Pulmonary artery endothelial cell (primary cell): ENCODE measurements around the gene SMAD3. TPM values are rescaled to one million over a fixed set of nuclear protein-coding genes. Genes with fewer than 3 reads are reported as not detected.

Experiments used
- DNase-seq: peaks from one replicate; pipeline ENCODE4 v3.0.0-alpha.2; 2011; ENCODE audit warnings: low read depth, low spot score
- total RNA-seq: library from RNA; depleted of rRNA; stranded (reverse); fragments of >200 nt; gene quantifications from 2 replicates; pipeline ENCODE4 v1.2.3, GENCODE V29; 2014

The SMAD3 gene
- total RNA-seq, 1 donor from 2014 or later: 34.6 TPM

DNA sequence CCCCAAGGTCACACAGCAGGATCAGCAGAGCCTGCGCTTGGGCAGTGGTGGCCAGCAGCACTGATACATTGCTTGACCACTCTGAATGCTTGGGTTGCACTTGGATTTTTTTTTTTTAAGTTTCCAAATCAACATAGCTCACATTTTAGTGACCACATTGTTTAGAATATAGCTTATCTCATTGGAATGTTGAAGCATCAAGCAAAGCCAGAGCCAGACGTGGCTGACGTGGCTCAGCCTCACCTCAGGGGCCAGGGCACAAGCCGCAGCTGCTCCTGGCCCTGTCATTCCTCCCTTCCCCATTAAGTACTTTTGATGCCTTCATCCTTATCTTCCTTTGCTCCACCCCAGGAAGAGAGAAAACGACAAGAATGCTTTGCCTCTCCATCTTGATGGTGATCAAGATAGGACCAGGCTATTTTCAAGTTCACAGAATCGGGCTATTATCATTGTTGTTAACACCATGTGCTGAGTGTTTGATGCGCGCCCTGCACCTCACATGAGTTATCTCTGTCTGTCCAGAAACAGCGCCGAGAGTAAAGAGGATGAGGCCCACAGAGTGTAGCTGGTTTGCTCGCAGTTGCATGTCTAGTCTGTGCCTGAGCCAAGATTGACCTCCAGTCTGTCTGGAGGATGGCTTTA, 113.3 kb downstream of the SMAD3 start:
- DNase-seq: peak; percentile 83

DNA sequence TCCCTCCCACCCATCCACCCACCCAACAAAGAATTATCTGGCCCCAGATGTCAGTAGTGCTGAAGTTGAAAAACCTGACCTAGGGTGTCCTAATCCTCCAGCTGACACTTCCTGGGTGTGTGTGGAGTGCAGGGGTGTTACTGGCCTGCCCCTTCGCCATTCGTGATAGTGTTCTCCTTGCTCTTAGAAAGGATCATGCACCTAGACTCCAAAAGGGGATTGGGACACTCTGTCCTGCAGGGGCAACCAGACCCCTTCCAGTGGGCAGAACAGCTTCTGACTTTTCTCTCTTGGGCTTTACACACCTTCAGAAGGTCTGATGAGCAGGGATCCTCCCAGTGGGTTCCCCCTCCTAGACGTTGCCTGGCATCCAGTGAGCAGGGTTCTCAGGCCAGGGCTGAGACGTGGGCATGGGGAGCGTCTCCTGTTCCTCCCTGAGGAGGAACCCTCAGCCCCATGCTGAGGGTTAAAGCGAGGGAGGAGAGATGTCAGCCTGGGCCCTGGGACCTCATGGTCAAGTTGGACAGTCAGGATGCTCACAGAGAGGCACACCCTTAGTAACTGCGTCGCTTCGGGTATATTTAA, 114.1 kb downstream of the SMAD3 start:
- DNase-seq: no peak

DNA sequence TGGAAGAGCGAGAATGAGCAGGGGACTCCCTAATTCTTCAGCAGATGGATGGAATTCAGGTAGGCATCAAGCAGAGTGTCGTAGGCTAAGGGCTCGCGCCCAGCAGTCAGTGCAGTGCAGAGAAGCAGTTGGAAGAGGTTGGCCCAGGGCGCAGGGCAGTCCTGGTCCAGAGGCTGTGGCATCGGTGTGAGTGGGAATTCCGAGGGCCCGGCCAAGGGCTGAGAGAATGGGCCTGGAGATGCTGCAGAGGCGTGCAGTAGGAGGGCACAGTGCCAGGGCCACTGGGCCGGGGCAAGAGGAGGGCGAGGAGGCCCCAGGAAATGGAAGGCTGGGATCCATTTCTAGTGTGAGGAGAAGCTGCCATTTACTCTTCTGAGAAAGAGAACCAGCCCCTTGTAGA, 114.6 kb downstream of the SMAD3 start:
- no peak for DNase-seq

DNA sequence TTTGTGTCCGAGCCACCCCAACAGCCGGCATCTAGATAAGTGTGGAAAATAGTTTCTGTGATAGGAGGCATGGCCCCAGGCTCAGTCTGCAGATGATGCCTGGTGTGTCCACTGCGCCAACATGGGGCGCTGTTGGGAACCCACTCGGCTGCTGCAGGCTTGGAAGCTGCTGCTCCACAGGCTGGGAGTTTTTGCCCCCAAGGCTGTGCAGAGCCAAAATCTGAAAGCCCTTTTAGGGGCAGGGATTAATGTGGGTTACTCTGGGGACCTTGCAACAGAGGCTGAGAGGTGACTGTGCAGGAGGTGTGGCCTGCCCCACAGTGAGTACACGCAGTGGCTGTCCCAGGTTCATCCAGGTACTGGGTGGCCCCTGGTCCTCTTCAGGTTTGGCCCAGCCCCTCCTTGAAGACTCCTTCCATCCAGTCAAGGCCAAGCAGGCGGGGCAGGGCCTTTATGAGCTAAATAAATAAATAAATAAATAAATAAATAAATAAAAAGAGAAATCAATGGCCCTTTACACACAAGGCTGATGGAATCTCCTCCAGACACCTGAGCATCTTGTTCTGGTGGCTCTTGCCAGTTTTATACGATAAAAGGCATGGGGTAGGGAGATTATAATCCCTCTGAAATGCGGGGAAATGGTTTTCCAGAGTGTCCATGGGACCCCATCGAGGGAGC, 115.3 kb downstream of the SMAD3 start:
- no peak for DNase-seq

DNA sequence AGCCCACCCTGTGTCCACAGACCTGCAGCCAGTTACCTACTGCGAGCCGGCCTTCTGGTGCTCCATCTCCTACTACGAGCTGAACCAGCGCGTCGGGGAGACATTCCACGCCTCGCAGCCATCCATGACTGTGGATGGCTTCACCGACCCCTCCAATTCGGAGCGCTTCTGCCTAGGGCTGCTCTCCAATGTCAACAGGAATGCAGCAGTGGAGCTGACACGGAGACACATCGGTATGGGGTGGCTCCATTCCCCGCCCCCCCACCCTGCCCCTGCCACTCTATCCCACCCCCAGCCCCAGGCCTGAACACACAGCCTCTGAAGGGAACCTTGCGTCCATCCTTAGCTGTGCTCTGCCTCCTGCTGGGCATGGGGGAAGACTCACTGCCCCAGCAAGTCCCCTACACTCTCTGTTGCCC, 115.8 kb downstream of the SMAD3 start:
- DNase-seq: no peak

DNA sequence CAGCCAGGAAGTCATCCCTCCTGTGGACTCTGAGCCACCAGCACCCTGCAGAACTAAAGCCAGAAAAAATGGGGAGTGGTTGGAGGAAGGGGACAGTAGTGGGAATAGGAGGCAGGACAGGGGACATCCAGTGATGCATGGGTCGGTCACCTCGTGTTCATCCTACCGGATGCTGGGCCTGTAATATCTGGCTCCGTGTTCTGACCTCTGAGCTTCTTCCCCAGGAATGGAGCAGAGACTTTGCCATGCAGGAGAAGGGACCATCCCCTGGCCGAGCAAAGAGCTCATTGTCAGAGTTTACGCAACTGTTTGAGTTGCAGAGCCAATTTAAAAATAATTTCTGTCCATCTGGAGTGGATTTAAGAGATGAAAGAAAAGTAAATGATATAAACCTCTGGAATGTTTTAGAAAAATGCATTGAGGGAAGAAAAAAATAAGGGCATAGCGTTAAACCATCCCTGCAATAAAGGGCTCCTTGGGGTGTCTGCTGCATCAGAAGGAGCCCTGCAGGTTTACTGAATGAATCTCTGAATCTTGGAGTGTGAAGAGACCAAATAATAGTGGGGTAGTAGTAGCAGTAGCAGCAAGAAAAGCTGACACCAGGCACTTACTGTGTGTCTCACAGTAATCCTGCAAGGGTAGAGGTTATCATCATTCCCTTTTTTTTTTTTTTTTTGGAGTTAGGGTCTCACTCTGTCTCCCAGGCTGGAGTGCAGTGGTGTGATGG, 118.2 kb downstream of the SMAD3 start:
- no peak for DNase-seq

DNA sequence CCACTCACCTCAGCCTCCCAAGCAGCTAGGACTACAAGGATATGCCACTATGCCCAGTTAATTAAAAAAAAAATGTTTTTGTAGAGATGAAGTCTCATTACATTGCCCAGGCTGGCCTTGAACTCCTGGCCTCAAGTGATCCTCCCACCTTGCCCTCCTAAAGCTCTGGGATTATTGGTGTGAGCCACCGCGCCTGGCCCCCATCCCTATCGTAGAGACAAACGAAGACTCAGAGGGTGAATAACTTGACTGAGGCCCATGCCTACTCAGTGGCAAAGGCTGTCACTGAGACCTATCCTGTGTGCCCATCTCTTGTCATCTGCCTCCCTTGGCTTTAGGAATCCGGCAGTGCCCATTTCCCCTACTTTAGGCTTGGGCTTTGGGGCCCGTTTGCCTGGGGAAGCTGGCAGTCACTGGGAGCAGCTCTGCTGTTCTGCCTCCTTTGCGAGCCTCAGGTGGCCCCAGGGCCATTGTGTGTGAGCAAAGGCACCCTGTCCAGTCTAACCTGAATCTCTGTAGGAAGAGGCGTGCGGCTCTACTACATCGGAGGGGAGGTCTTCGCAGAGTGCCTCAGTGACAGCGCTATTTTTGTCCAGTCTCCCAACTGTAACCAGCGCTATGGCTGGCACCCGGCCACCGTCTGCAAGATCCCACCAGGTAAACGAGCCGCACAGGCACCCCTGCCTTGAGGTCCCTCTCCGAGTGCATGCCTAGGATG, 119.0 kb downstream of the SMAD3 start:
- no peak for DNase-seq

DNA sequence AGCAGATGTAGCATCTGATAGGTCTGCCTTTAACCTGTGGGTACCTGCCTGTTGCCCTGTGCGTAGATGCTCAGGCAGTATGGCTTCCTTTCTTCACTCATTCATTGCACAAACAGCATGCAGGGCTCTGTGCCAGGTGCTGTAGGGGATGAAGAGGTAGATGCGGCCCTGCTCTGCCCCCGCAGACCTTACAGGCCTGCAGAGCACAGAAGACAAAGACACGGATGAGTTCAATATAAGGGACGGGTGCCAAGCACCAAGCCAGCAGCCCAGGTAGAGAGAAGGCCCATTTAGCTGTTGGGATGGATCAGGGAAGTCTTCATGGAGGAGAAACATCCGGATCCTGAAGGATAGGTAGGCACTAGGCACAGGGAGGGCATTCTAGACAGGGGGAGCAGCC, 119.6 kb downstream of the SMAD3 start:
- no peak for DNase-seq

DNA sequence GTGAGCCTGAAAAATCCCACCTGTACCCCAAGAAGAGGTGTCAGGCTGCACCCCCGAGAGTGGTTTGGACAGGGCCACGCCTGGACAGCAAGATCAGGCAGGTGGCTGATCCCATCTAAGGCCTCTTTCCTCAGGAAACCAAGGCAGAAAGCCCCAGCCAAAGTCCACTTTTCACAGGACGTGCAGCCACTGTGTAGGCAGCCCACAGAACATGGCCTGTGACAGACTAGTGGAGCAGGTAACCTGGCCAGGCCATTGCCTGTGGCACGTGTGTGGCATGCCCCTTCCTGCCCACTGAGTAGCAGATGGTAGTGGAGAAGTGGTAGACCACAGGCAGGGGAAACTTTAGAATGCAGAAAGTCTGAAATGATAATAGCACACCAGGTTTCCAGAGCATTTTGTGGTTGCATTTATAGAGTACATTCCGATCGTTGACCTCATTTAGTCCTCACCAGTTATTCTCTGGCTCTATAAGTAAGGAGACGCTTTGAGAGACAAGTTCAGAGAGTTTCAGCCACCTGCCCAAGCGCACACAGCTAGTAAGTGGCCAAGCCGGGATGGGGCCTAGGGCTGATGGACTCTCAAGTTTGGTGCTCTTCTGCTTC, 120.3 kb downstream of the SMAD3 start:
- no peak for DNase-seq

DNA sequence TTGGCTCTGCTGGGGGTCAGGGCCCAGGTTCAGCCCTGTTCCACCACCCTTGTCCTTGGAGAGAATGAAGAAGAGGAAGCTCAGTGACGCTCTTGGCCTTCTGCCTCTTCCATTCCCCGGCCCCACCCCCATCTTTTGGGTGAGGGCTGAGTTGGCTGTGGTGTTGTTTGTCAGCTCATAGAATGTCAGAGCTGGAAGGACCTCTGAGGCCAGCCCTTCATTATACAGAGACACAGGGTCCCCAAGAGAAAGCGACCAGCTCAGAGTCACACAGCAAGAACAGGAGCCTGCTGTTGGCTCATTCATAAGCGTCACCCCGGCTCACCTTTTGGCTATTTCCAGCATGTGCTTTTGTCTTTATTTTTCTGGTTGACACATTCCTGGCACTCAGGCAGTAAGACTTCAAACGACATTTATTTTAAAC, 120.8 kb downstream of the SMAD3 start:
- no peak for DNase-seq

DNA sequence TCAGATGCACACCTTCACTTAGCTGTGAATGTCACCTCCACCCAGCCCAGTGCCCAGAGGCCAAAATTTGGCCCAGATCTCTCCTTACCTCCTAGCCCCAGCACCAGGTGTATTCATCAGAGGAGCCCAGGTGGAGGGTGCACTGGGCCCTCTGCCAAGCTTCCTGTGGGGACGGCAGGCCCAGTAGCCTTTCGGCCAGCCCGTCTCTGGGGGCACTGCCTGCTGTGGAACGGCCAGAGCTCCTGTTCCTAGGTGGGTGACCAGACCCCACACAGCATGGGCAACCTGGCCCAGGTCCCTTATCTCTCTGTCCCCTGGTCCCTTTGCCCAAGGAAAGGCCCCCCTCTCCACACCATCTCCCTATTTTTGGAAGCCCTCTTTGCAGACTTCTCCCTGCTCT, 121.3 kb downstream of the SMAD3 start:
- no peak for DNase-seq

DNA sequence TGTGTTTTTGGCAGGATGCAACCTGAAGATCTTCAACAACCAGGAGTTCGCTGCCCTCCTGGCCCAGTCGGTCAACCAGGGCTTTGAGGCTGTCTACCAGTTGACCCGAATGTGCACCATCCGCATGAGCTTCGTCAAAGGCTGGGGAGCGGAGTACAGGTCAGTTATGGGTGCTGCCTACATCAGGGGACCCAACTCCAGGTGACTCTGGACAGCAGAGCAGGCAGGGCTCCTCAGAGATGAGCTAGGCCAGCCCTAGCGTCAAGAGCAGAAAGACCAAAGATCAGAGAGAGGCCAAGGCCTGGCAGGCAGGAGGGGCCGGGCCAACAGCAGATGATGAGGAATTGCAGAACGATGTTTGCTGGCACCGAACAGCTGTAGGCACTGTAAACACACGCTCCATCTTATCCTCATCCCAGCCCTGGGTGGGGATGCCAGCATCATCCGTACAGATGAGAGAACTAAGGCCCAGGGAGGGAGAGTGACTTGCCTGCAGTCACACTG, 122.0 kb downstream of the SMAD3 start:
- DNase-seq: no peak

DNA sequence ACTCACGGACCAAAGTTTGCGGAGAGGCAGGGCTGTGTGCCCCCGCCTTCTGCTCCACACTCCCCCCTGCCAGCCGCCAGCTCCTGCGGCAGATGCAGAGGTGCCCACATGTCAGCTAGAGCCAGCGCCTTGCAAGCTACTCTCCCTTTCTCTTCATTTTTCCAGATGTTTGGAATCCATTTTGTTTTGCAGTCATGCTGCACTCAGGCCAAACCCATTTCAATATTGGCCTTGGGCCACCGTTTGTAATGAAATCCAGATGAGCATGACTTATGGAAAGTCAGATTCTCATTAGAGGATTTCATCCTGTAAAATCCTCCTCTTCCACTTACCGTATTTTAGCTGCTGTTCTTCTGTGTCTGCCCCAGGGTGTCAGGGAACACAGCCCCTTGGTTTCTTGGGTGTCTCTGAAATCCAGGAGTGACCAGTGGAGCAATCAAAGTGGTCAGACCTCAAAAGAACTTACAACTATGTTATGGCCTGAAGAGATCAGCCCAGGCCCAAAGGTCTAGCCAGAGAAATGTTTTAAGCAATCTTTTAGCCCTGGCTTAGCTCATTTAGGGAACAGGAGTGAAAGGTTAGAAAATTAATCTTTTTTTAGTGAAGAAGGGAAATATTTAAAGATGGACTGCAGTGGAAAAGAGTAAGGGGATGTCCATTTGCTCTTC, 123.3 kb downstream of the SMAD3 start:
- no peak for DNase-seq

DNA sequence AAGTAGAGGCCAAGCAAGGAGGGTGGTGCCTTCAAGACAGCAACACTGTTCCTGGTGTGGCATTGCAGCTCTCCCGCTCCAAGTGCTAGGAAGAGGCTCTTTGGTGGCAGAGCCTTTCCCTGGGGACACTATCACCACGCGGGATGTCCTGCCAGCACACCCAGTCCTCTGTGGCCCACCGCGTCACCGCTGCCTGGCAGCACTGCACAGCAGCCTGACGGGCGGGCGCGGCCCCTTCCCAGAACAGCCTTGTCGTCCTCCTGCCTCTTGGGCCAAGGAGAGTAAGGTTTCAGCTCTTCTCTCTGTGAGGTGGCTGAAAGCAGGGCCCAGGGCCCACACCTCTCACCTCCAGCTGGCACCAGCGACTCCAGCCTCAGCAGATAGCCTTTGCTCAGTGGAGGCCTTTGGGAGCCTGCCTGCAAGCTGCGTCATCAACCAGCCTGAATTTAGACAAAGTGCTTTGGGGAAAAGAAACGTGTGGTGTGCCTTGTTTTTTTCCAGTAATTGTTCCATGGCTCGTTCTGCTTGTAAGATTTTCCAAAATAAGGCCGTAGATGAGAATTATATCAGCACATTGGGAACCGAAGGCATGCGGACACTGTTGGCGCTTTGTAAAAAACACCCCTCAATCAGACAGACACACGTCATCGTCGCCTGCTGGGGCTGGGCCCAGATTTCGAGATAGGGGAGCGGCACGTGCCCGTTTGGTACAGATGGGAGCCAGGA, 124.1 kb downstream of the SMAD3 start:
- no peak for DNase-seq

DNA sequence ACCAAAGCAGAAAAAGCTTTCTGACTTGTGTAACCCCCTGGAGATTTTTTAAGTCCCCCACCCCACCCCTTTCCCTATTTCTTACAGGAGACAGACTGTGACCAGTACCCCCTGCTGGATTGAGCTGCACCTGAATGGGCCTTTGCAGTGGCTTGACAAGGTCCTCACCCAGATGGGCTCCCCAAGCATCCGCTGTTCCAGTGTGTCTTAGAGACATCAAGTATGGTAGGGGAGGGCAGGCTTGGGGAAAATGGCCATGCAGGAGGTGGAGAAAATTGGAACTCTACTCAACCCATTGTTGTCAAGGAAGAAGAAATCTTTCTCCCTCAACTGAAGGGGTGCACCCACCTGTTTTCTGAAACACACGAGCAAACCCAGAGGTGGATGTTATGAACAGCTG, 124.9 kb downstream of the SMAD3 start:
- no peak for DNase-seq

DNA sequence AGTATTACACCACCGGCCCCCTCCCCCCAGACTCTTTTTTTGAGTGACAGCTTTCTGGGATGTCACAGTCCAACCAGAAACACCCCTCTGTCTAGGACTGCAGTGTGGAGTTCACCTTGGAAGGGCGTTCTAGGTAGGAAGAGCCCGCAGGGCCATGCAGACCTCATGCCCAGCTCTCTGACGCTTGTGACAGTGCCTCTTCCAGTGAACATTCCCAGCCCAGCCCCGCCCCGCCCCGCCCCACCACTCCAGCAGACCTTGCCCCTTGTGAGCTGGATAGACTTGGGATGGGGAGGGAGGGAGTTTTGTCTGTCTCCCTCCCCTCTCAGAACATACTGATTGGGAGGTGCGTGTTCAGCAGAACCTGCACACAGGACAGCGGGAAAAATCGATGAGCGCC, 125.4 kb downstream of the SMAD3 start:
- DNase-seq: no peak

DNA sequence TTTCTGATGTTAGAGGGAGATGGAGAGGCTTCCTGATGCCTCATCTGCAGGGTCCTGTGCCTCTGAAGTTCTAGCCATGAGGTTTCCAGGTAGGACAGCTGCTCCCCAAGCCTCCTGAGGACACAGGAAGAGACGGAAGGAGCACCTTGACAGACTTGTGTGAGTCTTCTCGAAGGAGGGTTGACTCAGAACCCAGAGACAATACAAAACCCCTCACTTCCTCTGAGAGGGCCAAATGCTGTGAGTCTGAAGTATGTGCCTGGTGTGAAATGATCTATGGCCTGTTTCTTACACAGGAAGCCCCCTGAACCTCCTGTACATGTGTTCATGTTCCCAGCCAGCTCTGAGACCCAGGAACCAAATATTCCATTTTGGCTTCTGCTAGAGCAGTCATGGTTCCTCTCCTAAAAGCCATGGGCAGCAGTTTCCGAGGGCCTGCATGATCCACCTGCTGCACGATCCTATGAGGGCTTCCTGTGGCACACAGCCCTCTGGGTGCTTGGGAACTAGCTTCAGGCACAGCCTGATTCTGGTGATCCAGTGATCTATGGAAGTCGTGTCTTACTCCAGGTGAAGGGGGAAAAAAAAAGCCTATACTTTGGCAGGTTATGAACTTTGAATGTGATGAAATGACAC, 126.9 kb downstream of the SMAD3 start:
- DNase-seq: no peak

DNA sequence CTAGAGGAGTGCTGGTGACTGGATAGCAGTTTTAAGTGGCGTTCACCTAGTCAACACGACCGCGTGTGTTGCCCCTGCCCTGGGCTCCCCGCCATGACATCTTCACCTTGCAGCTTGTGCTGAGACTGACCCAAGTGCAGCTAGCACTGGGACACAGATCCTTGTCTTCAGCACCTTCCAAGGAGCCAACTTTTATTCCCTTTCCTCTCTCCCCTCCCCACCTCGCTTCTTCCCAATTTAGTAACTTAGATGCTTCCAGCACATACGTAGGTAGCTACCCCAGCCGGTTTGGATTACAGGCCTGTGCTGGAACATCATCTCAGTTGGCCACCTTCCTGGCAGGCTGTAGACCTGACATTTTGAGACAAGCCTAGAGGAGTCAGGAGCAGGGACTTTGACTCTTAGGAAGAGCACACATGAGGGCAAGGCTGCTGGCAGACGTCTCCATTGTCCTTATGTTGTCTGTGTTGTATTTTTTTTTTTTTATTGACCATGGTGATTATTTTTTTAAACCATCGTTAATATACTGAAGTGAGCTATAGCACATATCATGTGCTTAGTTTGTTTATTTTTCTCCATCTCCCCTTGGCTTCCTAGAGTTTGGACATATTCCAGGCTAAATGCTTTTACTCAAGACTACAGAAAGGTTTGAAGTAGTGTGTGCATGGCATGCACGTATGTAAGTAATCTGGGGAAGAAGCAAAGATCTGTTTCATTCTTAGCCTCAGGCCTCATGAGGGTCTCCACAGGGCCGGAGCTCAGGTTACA, 128.0 kb downstream of the SMAD3 start:
- DNase-seq: no peak
